Suppressor macrophage treated with lipopolysaccharide for 4 hours (primary cell): ENCODE data around the gene HECTD4.
"Not testable (repeated sequence)": the region's sequence is repeated elsewhere in the genome, so short reads cannot be mapped to it uniquely, and the experiment has no call there.

ENCODE experiments used
- DNase-seq: peaks from one replicate; pipeline ENCODE4 v3.0.0-alpha.2; 2020

Gene HECTD4

DNA sequence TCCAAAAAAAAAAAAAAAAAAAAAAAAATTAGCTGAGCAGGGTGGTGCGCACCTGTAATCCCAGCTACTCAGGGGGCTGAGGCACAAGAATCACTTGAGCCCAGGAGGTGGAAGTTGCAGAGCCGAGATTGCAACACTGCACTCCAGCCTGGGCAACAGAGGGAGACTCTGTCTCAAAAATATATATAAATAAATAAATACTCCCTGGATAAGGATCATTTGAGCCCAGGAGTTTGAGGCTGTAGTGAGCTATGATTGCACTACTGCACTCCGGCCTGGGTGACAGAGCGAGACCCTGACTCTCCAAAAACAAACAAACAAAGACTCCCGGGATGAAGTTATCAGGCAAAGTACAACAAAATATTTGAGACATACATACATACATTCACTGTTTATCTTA is 270.3 kb downstream of the HECTD4 start:
- no peak for DNase-seq

DNA sequence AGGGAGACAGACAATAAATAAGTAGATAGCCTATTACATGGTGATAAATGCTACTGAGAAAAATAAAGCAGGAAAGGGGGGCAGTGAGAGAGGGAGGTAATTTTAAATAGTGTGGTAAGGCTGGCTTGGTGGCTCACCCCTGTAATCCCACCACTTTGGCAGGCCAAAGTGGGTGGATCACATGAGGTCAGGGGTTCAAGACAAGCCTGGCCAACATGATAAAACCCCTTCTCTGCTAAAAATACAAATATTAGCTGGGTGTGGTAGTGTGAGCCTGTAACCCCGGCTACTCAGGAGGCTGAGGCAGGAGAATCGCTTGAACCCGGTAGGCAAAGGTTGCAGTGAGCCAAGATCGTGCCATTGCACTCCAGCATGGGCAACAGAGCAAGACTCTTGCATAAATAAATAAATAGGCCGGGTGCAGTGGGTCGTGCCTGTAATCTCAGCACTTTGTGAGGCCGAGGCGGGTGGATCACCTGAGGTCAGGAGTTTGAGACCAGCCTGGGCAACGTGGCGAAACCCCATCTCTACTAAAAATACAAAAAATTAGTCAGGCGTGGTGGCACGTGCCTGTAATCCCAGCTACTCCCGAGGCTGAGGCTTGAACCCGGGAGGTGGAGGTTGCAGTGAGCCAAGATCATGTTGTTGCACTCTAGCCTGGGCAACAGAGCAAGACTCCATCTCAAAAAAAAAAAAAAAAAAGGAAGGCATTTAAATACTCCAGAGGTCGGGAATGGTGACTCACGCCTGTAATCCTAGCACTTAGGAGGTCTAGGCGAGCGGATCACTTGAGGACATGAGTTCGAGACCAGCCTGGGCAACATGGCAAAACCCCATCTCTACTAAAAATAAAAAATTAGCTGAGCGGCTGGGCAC is 271.2 kb downstream of the HECTD4 start:
- not testable (repeated sequence) for DNase-seq
